MM.1S (cell line): Measurements from ENCODE around the gene LAMP5.

Experiments
- CTCF ChIP-seq: fragments of 300-600 bp; sonication (generic); IDR thresholded peaks from 2 replicates; pipeline ENCODE4 v1.5.1; 2016; ENCODE audit warnings: antibody characterized with exemption, low read length, mixed read lengths
- EZH2 ChIP-seq: fragments of 300-600 bp; sonication (generic); optimal IDR thresholded peaks from 2 replicates; pipeline ENCODE3; 2017; ENCODE audit warnings: low read depth, mild to moderate bottlenecking, antibody characterized with exemption, low read length, mixed read lengths
- EZH2phosphoT487 ChIP-seq: fragments of 300-600 bp; sonication (generic); IDR thresholded peaks from 2 replicates; pipeline ENCODE4 v1.6.1; 2018; ENCODE audit warnings: antibody characterized with exemption, low read length

- TF ChIP-seq CTCF (peak; percentile 17), EZH2phosphoT487 (no peak), EZH2 (no peak)
Measured at GRCh38 chr20:9517297-9518162, 3.1 kb downstream of the LAMP5 start.
